Adipocyte (in vitro differentiated cells): ENCODE measurements around the gene VWF.

Experiments
- DNase-seq: peaks from one replicate; pipeline ENCODE4 v3.0.0-alpha.2; 2015; ENCODE audit warnings: low read depth
- H3K27me3 ChIP-seq: replicated peaks from 2 replicates; pipeline ENCODE4 v1.7.0; 2013; ENCODE audit warnings: mild to moderate bottlenecking, low read length, moderate library complexity; ENCODE audit not compliant: control insufficient read depth, insufficient read depth
- H3K36me3 ChIP-seq: 2 replicates; pipeline ENCODE4 v1.7.0; 2013; ENCODE audit warnings: low read length, mild to moderate bottlenecking, moderate library complexity; ENCODE audit not compliant: control insufficient read depth, insufficient read depth, severe bottlenecking
- H3K4me1 ChIP-seq: 2 replicates; pipeline ENCODE4 v1.7.0; 2013; ENCODE audit warnings: mild to moderate bottlenecking, low read length, moderate library complexity; ENCODE audit not compliant: control insufficient read depth, insufficient read depth
- H3K4me3 ChIP-seq: 2 replicates; pipeline ENCODE4 v1.7.0; 2013; ENCODE audit warnings: mild to moderate bottlenecking, low read length, moderate library complexity
- H3K9ac ChIP-seq: 2 replicates; pipeline ENCODE4 v1.7.0; 2013; ENCODE audit warnings: mild to moderate bottlenecking, low read length, moderate library complexity
- H3K9me3 ChIP-seq: 2 replicates; pipeline ENCODE4 v1.7.0; 2013; ENCODE audit warnings: mild to moderate bottlenecking, low read length, moderate library complexity; ENCODE audit not compliant: control insufficient read depth

VWF gene

GRCh38 chr12:6039894-6040601, 84.4 kb downstream of the VWF start:
- no peaks in the 10 kb centered on the region for H3K9me3 ChIP-seq
- DNase-seq = peak; percentile 89

GRCh38 chr12:6038160-6038559, 86.3 kb downstream of the VWF start:
- Histone ChIP-seq H3K27me3 (no peaks in the 10 kb centered on the region), H3K4me1 (peaks cover 5% of the 10 kb centered on the region), H3K9ac (no peak overlapping the region), H3K4me3 (no peak overlapping the region), H3K36me3 (no peaks in the 10 kb centered on the region), H3K9me3 (no peaks in the 10 kb centered on the region)
- DNase-seq = peak; percentile 56

More at GRCh38 chr12:6039894-6040601, 84.4 kb downstream of the VWF start:
- peak overlapping the region; percentile 27 for H3K9ac ChIP-seq
- no peak overlapping the region for H3K4me3 ChIP-seq
- no peaks in the 10 kb centered on the region for H3K27me3 ChIP-seq
- H3K36me3 ChIP-seq = no peaks in the 10 kb centered on the region
- peaks cover 5% of the 10 kb centered on the region for H3K4me1 ChIP-seq

GRCh38 chr12:6037459-6037858, 87.0 kb downstream of the VWF start:
- H3K9me3 ChIP-seq = no peaks in the 10 kb centered on the region

GRCh38 chr12:6036509-6036908, 88.0 kb downstream of the VWF start:
- H3K27me3 ChIP-seq = no peaks in the 10 kb centered on the region
- H3K9ac ChIP-seq = no peak overlapping the region
- H3K4me3 ChIP-seq = no peak overlapping the region
- no peaks in the 10 kb centered on the region for H3K4me1 ChIP-seq
- no peaks in the 10 kb centered on the region for H3K36me3 ChIP-seq
- H3K9me3 ChIP-seq = no peaks in the 10 kb centered on the region
- no peak for DNase-seq

More at GRCh38 chr12:6037459-6037858, 87.0 kb downstream of the VWF start:
- H3K9ac ChIP-seq = no peak overlapping the region
- no peaks in the 10 kb centered on the region for H3K36me3 ChIP-seq
- H3K4me1 ChIP-seq = peaks cover 5% of the 10 kb centered on the region
- DNase-seq = no peak
- H3K4me3 ChIP-seq = no peak overlapping the region
- H3K27me3 ChIP-seq = no peaks in the 10 kb centered on the region

- Histone ChIP-seq H3K36me3 (no peaks in the 10 kb centered on the region), H3K4me1 (no peaks in the 10 kb centered on the region), H3K9ac (no peak overlapping the region), H3K9me3 (no peaks in the 10 kb centered on the region), H3K4me3 (no peak overlapping the region), H3K27me3 (peaks cover 3% of the 10 kb centered on the region)
- DNase-seq = no peak
Observed at GRCh38 chr12:6034596-6034995, 89.9 kb downstream of the VWF start.

- Histone ChIP-seq H3K9ac (no peak overlapping the region), H3K27me3 (peaks cover 3% of the 10 kb centered on the region), H3K4me1 (no peaks in the 10 kb centered on the region), H3K4me3 (no peak overlapping the region), H3K36me3 (no peaks in the 10 kb centered on the region), H3K9me3 (peaks cover 6% of the 10 kb centered on the region)
- DNase-seq = no peak
Observed at GRCh38 chr12:6033546-6033945, 90.9 kb downstream of the VWF start.

- peaks cover 6% of the 10 kb centered on the region for H3K9me3 ChIP-seq
- H3K4me1 ChIP-seq = no peaks in the 10 kb centered on the region
- no peak overlapping the region for H3K9ac ChIP-seq
- H3K36me3 ChIP-seq = no peaks in the 10 kb centered on the region
- H3K27me3 ChIP-seq = peaks cover 3% of the 10 kb centered on the region
- H3K4me3 ChIP-seq = no peak overlapping the region
- DNase-seq = no peak
Observed at GRCh38 chr12:6032726-6033125, 91.7 kb downstream of the VWF start.

- Histone ChIP-seq H3K36me3 (no peaks in the 10 kb centered on the region), H3K9me3 (peaks cover 13% of the 10 kb centered on the region)
- DNase-seq = no peak
Observed at GRCh38 chr12:6031001-6031400, 93.5 kb downstream of the VWF start.

GRCh38 chr12:6030081-6030480, 94.4 kb downstream of the VWF start:
- H3K27me3 ChIP-seq = peaks cover 3% of the 10 kb centered on the region
- H3K36me3 ChIP-seq = no peaks in the 10 kb centered on the region
- peaks cover 13% of the 10 kb centered on the region for H3K9me3 ChIP-seq
- H3K4me3 ChIP-seq = no peak overlapping the region
- no peaks in the 10 kb centered on the region for H3K4me1 ChIP-seq
- H3K9ac ChIP-seq = no peak overlapping the region
- no peak for DNase-seq

More at GRCh38 chr12:6031001-6031400, 93.5 kb downstream of the VWF start:
- H3K27me3 ChIP-seq = peaks cover 3% of the 10 kb centered on the region
- H3K4me3 ChIP-seq = no peak overlapping the region
- H3K9ac ChIP-seq = no peak overlapping the region
- no peaks in the 10 kb centered on the region for H3K4me1 ChIP-seq

- Histone ChIP-seq H3K4me1 (no peaks in the 10 kb centered on the region), H3K27me3 (peaks cover 3% of the 10 kb centered on the region), H3K9me3 (peaks cover 13% of the 10 kb centered on the region), H3K9ac (no peak overlapping the region), H3K36me3 (no peaks in the 10 kb centered on the region), H3K4me3 (no peak overlapping the region)
- DNase-seq = no peak
Observed at GRCh38 chr12:6029401-6029800, 95.1 kb downstream of the VWF start.

GRCh38 chr12:6026998-6027397, 97.5 kb downstream of the VWF start:
- DNase-seq = no peak
- Histone ChIP-seq H3K9me3 (peaks cover 13% of the 10 kb centered on the region), H3K4me1 (no peaks in the 10 kb centered on the region), H3K4me3 (no peak overlapping the region), H3K27me3 (peaks cover 3% of the 10 kb centered on the region), H3K9ac (no peak overlapping the region), H3K36me3 (no peaks in the 10 kb centered on the region)
